ENCODE data around the gene CIBAR2. TPM values are rescaled to one million over a fixed set of nuclear protein-coding genes. Genes with fewer than 3 reads are reported as not detected.

CIBAR2 gene
- total and polyA plus RNA-seq, 2 experiments from 2014 or later = not detected

- TF ChIP-seq CTCF (conservative IDR thresholded peaks at IDR 0.05; ENCODE audit: low read depth in 2 of 2) (no peak), EZH2 (IDR thresholded peaks at IDR 0.05; ENCODE audit: low read depth, unreplicated experiment) (no peak), CREB1 (CRISPR knock-in tag; IDR thresholded peaks at IDR 0.05; ENCODE audit: low read depth) (no peak)
- TF ChIP-seq, protein P1, sequence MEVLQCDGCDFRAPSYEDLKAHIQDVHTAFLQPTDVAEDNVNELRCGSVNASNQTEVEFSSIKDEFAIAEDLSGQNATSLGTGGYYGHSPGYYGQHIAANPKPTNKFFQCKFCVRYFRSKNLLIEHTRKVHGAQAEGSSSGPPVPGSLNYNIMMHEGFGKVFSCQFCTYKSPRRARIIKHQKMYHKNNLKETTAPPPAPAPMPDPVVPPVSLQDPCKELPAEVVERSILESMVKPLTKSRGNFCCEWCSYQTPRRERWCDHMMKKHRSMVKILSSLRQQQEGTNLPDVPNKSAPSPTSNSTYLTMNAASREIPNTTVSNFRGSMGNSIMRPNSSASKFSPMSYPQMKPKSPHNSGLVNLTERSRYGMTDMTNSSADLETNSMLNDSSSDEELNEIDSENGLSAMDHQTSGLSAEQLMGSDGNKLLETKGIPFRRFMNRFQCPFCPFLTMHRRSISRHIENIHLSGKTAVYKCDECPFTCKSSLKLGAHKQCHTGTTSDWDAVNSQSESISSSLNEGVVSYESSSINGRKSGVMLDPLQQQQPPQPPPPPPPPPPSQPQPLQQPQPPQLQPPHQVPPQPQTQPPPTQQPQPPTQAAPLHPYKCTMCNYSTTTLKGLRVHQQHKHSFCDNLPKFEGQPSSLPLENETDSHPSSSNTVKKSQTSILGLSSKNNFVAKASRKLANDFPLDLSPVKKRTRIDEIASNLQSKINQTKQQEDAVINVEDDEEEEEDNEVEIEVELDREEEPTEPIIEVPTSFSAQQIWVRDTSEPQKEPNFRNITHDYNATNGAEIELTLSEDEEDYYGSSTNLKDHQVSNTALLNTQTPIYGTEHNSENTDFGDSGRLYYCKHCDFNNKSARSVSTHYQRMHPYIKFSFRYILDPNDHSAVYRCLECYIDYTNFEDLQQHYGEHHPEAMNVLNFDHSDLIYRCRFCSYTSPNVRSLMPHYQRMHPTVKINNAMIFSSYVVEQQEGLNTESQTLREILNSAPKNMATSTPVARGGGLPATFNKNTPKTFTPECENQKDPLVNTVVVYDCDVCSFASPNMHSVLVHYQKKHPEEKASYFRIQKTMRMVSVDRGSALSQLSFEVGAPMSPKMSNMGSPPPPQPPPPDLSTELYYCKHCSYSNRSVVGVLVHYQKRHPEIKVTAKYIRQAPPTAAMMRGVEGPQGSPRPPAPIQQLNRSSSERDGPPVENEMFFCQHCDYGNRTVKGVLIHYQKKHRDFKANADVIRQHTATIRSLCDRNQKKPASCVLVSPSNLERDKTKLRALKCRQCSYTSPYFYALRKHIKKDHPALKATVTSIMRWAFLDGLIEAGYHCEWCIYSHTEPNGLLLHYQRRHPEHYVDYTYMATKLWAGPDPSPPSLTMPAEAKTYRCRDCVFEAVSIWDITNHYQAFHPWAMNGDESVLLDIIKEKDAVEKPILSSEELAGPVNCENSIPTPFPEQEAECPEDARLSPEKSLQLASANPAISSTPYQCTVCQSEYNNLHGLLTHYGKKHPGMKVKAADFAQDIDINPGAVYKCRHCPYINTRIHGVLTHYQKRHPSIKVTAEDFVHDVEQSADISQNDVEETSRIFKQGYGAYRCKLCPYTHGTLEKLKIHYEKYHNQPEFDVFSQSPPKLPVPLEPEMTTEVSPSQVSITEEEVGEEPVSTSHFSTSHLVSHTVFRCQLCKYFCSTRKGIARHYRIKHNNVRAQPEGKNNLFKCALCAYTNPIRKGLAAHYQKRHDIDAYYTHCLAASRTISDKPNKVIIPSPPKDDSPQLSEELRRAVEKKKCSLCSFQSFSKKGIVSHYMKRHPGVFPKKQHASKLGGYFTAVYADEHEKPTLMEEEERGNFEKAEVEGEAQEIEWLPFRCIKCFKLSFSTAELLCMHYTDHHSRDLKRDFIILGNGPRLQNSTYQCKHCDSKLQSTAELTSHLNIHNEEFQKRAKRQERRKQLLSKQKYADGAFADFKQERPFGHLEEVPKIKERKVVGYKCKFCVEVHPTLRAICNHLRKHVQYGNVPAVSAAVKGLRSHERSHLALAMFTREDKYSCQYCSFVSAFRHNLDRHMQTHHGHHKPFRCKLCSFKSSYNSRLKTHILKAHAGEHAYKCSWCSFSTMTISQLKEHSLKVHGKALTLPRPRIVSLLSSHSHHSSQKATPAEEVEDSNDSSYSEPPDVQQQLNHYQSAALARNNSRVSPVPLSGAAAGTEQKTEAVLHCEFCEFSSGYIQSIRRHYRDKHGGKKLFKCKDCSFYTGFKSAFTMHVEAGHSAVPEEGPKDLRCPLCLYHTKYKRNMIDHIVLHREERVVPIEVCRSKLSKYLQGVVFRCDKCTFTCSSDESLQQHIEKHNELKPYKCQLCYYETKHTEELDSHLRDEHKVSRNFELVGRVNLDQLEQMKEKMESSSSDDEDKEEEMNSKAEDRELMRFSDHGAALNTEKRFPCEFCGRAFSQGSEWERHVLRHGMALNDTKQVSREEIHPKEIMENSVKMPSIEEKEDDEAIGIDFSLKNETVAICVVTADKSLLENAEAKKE (CRISPR knock-in tag; IDR thresholded peaks at IDR 0.05) = no peak
- H3K27ac ChIP-seq (ENCODE audit: low read depth) = no peak overlapping the region
- Mint-ChIP-seq H3K36me3 (ENCODE audit: low read depth) (no peaks in the 10 kb centered on the region), H3K27ac (no peak overlapping the region), H3K27me3 (ENCODE audit: insufficient read depth, low read depth, poor library complexity) (peaks cover 37% of the 10 kb centered on the region), H3K4me3 (peak overlapping the region; percentile 52), H3K9me3 (no peaks in the 10 kb centered on the region), H3K4me1 (peaks cover 39% of the 10 kb centered on the region)
- H3K4me1 ChIP-seq (ENCODE audit: insufficient read depth) = peaks cover 31% of the 10 kb centered on the region
- no peaks in the 10 kb centered on the region for H3K79me2 ChIP-seq (replicated peaks; ENCODE audit: insufficient read depth)
- H2AFZ ChIP-seq = no peak overlapping the region
- peaks cover 11% of the 10 kb centered on the region for H3F3A ChIP-seq (replicated peaks; ENCODE audit: low read depth)
- H4K20me1 ChIP-seq (replicated peaks; ENCODE audit: insufficient read depth) = no peaks in the 10 kb centered on the region; the same call in none of the 2 replicates
- ATAC-seq (peak; percentile 49), DNase-seq (ENCODE audit: low spot score) (peak; percentile 53)
- no peaks in the 10 kb centered on the region for H3K36me3 ChIP-seq (ENCODE audit: insufficient read depth)
- H3K4me2 ChIP-seq = peak overlapping the region; percentile 67
- H3K4me3 ChIP-seq = peak overlapping the region; percentile 31
- H3K9me2 ChIP-seq (ENCODE audit: insufficient read depth) = no peaks in the 10 kb centered on the region
- H3K27me3 ChIP-seq (ENCODE audit: insufficient read depth) = peaks cover 41% of the 10 kb centered on the region
These were observed 29.9 kb downstream of the CIBAR2 start for GRCh38 chr16:85082173-85083050.
